Activated CD8-positive, alpha-beta memory T cell treated with anti-CD3 and anti-CD28 coated beads for 4 hours (primary cell): ENCODE measurements around the gene HOXA10.

ENCODE experiments used
- DNase-seq, 2 donors: peaks; one replicate each; pipeline ENCODE4 v3.0.0-alpha.2; 2020; ENCODE audit warnings: low read depth in 2 of 2

The HOXA10 gene

GRCh38 chr7:27173956-27174873, at the start of gene HOXA10:
HOXA10 (minus strand) TSS chr7:27174320; CDS start chr7:27174306, 14 bp downstream.
- no peak for DNase-seq

GRCh38 chr7:27221201-27221797, 47.2 kb upstream of the HOXA10 start:
- DNase-seq: no peak

GRCh38 chr7:27220440-27220955, 46.4 kb upstream of the HOXA10 start:
- no peak for DNase-seq

- DNase-seq: no peak
Measured at GRCh38 chr7:27219821-27220220, 45.7 kb upstream of the HOXA10 start.

- DNase-seq: no peak
Measured at GRCh38 chr7:27217951-27218350, 43.8 kb upstream of the HOXA10 start.

- DNase-seq: no peak
Measured at GRCh38 chr7:27215356-27215755, 41.2 kb upstream of the HOXA10 start.

GRCh38 chr7:27214239-27214950, 40.3 kb upstream of the HOXA10 start:
- DNase-seq: no peak

GRCh38 chr7:27213433-27214238, 39.5 kb upstream of the HOXA10 start:
- no peak for DNase-seq

GRCh38 chr7:27212497-27213432, 38.6 kb upstream of the HOXA10 start:
- no peak for DNase-seq

- DNase-seq: no peak
Measured at GRCh38 chr7:27211764-27212204, 37.7 kb upstream of the HOXA10 start.

- DNase-seq: no peak
Measured at GRCh38 chr7:27211084-27211446, 36.9 kb upstream of the HOXA10 start.

- DNase-seq: no peak
Measured at GRCh38 chr7:27210441-27211083, 36.4 kb upstream of the HOXA10 start.

- no peak for DNase-seq
Measured at GRCh38 chr7:27209933-27210440, 35.9 kb upstream of the HOXA10 start.

- no peak for DNase-seq
Measured at GRCh38 chr7:27208998-27209397, 34.9 kb upstream of the HOXA10 start.

- no peak for DNase-seq
Measured at GRCh38 chr7:27207348-27207985, 33.3 kb upstream of the HOXA10 start.

GRCh38 chr7:27205325-27206280, 31.5 kb upstream of the HOXA10 start:
- no peak for DNase-seq

GRCh38 chr7:27204851-27205322, 30.8 kb upstream of the HOXA10 start:
- DNase-seq: no peak
